Measurements from ENCODE around the gene CENPQ.

The CENPQ gene, protein sequence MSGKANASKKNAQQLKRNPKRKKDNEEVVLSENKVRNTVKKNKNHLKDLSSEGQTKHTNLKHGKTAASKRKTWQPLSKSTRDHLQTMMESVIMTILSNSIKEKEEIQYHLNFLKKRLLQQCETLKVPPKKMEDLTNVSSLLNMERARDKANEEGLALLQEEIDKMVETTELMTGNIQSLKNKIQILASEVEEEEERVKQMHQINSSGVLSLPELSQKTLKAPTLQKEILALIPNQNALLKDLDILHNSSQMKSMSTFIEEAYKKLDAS

DNA sequence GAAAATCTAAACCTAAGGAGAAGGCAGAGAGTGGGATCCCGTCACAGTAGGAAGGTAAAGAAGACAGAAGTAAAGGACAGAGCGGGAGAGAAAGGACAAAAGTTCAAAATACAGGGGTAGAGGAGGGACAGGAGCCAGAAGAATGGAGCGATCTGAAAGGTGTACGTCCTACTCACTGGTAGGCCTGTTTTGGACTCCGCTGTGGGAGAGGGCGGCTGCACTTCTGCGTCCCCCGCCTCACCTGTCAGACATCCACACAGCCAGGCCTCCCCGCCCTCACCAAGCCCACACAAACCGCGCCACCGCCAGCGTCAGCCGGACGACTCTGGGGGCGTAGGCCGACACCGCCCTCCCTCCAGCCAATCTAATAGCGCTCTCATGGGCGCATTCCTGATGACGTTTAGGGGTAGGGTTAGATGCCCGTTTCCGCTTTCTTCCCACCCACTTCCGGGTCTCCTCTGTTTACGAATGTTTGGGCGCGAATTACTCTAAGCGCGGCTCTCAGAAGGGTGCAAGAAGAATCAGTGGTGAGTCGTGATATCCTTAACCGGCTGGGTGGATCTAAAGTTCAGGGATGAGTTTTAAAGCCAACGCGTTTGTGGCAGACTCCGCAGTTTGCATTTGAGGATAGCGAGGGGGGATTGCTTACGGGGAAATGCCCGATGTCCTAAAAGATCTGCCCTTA, at the start of gene CENPQ, which contains the start of gene MMUT:
Gene CENPQ, plus strand, starts transcription at position 444 of the 685 bp plus-strand sequence. CDS start 6,807 bp downstream, outside the sequence.
Gene MMUT, minus strand, starts transcription at position 327 of the 685 bp plus-strand sequence. CDS start 3,787 bp downstream, outside the sequence.
- H3K9ac ChIP-seq (ENCODE audit: low read depth in 1 of 2, low read length in 2 of 2), result peak within 1 kb of the TSS; percentile 98
- peak within 1 kb of the TSS; percentile 98 to 99 for H3K4me3 ChIP-seq (ENCODE audit: low read depth in 1 of 2, low read length in 2 of 2)
- peaks cover 14 to 28% of the 10 kb centered on the region in 2 donors for H3K4me1 ChIP-seq (ENCODE audit: control insufficient read depth in 1 of 2, insufficient read depth in 2 of 2, low read length in 2 of 2)
- H3K27me3 ChIP-seq (ENCODE audit: control insufficient read depth in 1 of 2, insufficient read depth in 2 of 2, low read length in 2 of 2), result no peaks in the 10 kb centered on the region
- H3K27ac ChIP-seq (ENCODE audit: low read depth, low read length), result peak within 1 kb of the TSS; percentile 76
- no peaks in the 10 kb centered on the region for H3K9me3 ChIP-seq (ENCODE audit: control insufficient read depth in 1 of 2, low read length in 2 of 2)
- H3K36me3 ChIP-seq (ENCODE audit: control insufficient read depth in 1 of 2, insufficient read depth in 2 of 2, low read length in 2 of 2), result no peaks in the 10 kb centered on the region

DNA sequence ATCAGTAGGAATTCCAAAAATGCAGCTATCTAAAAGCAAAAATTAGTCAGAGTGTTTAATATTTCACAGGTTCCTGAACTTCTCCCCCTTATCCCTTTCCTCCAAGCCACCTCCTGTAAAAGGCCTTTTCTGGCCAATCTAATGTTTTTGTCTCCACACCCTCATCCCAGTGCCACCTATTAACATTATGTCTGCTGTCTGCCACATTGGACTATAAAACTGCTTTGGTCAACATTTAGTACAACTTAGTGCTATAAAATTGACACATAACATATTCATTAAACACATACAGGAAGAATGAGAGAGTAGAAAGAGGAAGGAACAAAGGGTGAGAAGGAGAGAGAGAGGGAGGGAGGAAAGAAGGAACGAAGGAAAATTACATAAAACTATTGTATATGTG, 47.8 kb upstream of the CENPQ start:
- H3K9ac ChIP-seq (ENCODE audit: low read depth in 1 of 2, low read length in 2 of 2), result no peak overlapping the region
- no peak overlapping the region for H3K4me3 ChIP-seq (ENCODE audit: low read depth in 1 of 2, low read length in 2 of 2)
- H3K4me1 ChIP-seq (ENCODE audit: control insufficient read depth in 1 of 2, insufficient read depth in 2 of 2, low read length in 2 of 2), result no peaks in the 10 kb centered on the region
- H3K9me3 ChIP-seq (ENCODE audit: control insufficient read depth in 1 of 2, low read length in 2 of 2), result no peaks in the 10 kb centered on the region
- no peaks in the 10 kb centered on the region for H3K27me3 ChIP-seq (ENCODE audit: control insufficient read depth in 1 of 2, insufficient read depth in 2 of 2, low read length in 2 of 2)
- H3K36me3 ChIP-seq (ENCODE audit: control insufficient read depth in 1 of 2, insufficient read depth in 2 of 2, low read length in 2 of 2), result no peaks in the 10 kb centered on the region
- H3K27ac ChIP-seq (ENCODE audit: low read depth, low read length), result no peak overlapping the region

DNA sequence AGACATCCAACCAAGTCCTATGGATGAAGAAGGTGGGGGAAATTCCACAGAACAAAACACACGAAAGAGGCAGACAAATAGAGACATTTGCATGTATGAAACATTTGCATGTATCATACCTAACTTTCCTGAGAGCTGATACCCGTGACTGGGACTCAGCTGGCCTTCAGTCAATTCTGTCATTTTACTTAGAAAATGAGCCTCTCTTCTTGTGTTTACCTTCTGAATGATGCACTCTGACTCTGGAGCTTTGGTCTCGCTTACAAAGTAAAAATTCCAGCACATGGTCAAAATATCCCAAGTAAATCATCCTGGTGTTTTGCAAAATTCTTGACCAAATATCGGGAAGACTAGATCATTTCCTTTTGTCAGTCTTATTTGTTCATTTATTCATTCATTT, 47.0 kb upstream of the CENPQ start:
- H3K27me3 ChIP-seq (ENCODE audit: control insufficient read depth in 1 of 2, insufficient read depth in 2 of 2, low read length in 2 of 2), result no peaks in the 10 kb centered on the region

DNA sequence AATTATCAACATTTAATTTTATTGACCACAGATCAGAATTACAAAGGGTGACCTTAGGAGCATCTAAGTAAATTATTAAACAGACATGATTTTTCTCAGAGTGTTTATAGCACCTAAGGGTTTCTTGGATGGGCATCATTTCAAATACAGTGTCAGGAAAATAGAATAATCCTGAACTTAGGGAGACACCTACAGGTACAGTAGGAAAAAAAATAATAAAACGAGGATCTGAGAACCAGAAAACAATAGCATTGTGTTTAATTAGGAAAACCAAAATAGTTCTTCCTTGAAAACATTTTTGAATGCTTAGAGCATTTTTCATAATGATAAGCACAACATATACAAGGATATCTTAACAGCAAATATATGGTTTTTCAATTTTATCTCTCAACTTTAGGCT, 39.4 kb upstream of the CENPQ start:
- Histone ChIP-seq H3K27me3 (ENCODE audit: control insufficient read depth in 1 of 2, insufficient read depth in 2 of 2, low read length in 2 of 2) (no peaks in the 10 kb centered on the region), H3K4me1 (ENCODE audit: control insufficient read depth in 1 of 2, insufficient read depth in 2 of 2, low read length in 2 of 2) (no peaks in the 10 kb centered on the region), H3K9me3 (ENCODE audit: control insufficient read depth in 1 of 2, low read length in 2 of 2) (no peaks in the 10 kb centered on the region), H3K36me3 (ENCODE audit: control insufficient read depth in 1 of 2, insufficient read depth in 2 of 2, low read length in 2 of 2) (no peaks in the 10 kb centered on the region), H3K4me3 (ENCODE audit: low read depth in 1 of 2, low read length in 2 of 2) (no peak overlapping the region), H3K27ac (ENCODE audit: low read depth, low read length) (no peak overlapping the region), H3K9ac (ENCODE audit: low read depth in 1 of 2, low read length in 2 of 2) (no peak overlapping the region)

More for the DNA sequence above, 47.0 kb upstream of the CENPQ start:
- Histone ChIP-seq H3K27ac (ENCODE audit: low read depth, low read length) (no peak overlapping the region), H3K4me1 (ENCODE audit: control insufficient read depth in 1 of 2, insufficient read depth in 2 of 2, low read length in 2 of 2) (no peaks in the 10 kb centered on the region), H3K9me3 (ENCODE audit: control insufficient read depth in 1 of 2, low read length in 2 of 2) (no peaks in the 10 kb centered on the region), H3K4me3 (ENCODE audit: low read depth in 1 of 2, low read length in 2 of 2) (no peak overlapping the region), H3K9ac (ENCODE audit: low read depth in 1 of 2, low read length in 2 of 2) (no peak overlapping the region), H3K36me3 (ENCODE audit: control insufficient read depth in 1 of 2, insufficient read depth in 2 of 2, low read length in 2 of 2) (no peaks in the 10 kb centered on the region)

DNA sequence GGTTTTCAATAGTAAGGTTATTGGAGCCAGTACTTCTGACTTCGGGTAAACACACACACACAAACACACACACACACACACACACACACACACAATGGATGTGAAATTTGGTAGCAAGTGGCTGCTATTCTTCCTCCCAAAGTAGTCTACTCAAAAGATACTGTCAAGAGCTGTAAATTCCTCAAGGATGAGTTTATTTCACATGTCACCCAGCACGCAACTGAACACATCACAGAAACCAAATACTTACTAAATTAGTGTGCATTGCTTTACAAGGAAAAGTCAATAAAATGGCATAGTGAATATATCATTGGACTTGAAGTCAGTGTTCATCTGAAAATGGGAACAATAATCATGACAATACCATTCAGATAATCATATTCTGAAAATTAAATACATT, 33.0 kb upstream of the CENPQ start:
- Histone ChIP-seq H3K4me3 (ENCODE audit: low read depth in 1 of 2, low read length in 2 of 2) (no peak overlapping the region), H3K9me3 (ENCODE audit: control insufficient read depth in 1 of 2, low read length in 2 of 2) (no peaks in the 10 kb centered on the region), H3K9ac (ENCODE audit: low read depth in 1 of 2, low read length in 2 of 2) (no peak overlapping the region), H3K27ac (ENCODE audit: low read depth, low read length) (no peak overlapping the region), H3K36me3 (ENCODE audit: control insufficient read depth in 1 of 2, insufficient read depth in 2 of 2, low read length in 2 of 2) (peaks cover 15 to 38% of the 10 kb centered on the region in 2 donors), H3K27me3 (ENCODE audit: control insufficient read depth in 1 of 2, insufficient read depth in 2 of 2, low read length in 2 of 2) (no peaks in the 10 kb centered on the region), H3K4me1 (ENCODE audit: control insufficient read depth in 1 of 2, insufficient read depth in 2 of 2, low read length in 2 of 2) (no peaks in the 10 kb centered on the region)

DNA sequence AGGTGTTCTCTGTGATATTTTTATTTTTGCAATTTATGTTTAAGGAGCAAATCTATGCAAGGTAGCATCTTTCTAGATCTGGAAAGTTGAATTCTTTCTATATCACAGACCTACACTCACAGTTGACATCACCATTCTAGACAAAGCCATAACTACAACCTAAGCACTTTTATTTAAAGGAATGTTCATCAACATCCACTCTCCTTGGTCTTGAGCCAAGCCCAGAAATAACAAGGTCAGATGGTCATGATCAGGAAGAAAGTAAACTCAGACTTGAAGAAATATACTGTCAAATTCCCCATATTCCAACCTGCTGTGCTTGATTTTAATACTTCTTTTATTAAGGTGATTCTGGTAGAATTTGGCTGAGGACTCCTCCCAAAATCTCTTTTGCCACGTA, 32.3 kb upstream of the CENPQ start:
- Histone ChIP-seq H3K9ac (ENCODE audit: low read depth in 1 of 2, low read length in 2 of 2) (no peak overlapping the region), H3K36me3 (ENCODE audit: control insufficient read depth in 1 of 2, insufficient read depth in 2 of 2, low read length in 2 of 2) (peaks cover 17 to 44% of the 10 kb centered on the region in 2 donors), H3K27ac (ENCODE audit: low read depth, low read length) (no peak overlapping the region), H3K9me3 (ENCODE audit: control insufficient read depth in 1 of 2, low read length in 2 of 2) (no peaks in the 10 kb centered on the region), H3K4me3 (ENCODE audit: low read depth in 1 of 2, low read length in 2 of 2) (no peak overlapping the region), H3K4me1 (ENCODE audit: control insufficient read depth in 1 of 2, insufficient read depth in 2 of 2, low read length in 2 of 2) (no peaks in the 10 kb centered on the region), H3K27me3 (ENCODE audit: control insufficient read depth in 1 of 2, insufficient read depth in 2 of 2, low read length in 2 of 2) (no peaks in the 10 kb centered on the region)

DNA sequence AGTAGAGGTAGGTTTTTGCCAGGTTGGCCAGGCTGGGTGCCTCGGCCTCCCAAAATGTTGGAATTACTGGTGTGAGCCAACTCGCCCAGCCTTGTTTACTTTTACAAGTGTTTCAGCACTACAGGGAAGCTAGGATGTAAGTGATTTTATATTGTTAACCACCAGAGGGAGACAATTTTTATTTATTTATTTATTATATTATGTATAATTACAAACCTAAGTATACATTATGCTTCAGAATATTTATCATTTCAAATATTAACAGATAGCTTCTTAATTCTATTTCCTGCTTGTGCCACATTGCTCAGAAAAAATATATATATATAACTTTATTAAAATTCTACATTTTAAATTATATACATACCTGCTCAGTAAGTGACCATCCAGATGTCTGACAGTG, 9.9 kb upstream of the CENPQ start:
- Histone ChIP-seq H3K9ac (ENCODE audit: low read depth in 1 of 2, low read length in 2 of 2) (no peak overlapping the region), H3K27ac (ENCODE audit: low read depth, low read length) (no peak overlapping the region), H3K36me3 (ENCODE audit: control insufficient read depth in 1 of 2, insufficient read depth in 2 of 2, low read length in 2 of 2) (peaks cover 5 to 20% of the 10 kb centered on the region in 2 donors), H3K27me3 (ENCODE audit: control insufficient read depth in 1 of 2, insufficient read depth in 2 of 2, low read length in 2 of 2) (no peaks in the 10 kb centered on the region), H3K9me3 (ENCODE audit: control insufficient read depth in 1 of 2, low read length in 2 of 2) (no peaks in the 10 kb centered on the region), H3K4me1 (ENCODE audit: control insufficient read depth in 1 of 2, insufficient read depth in 2 of 2, low read length in 2 of 2) (no peaks in the 10 kb centered on the region), H3K4me3 (ENCODE audit: low read depth in 1 of 2, low read length in 2 of 2) (no peak overlapping the region)

DNA sequence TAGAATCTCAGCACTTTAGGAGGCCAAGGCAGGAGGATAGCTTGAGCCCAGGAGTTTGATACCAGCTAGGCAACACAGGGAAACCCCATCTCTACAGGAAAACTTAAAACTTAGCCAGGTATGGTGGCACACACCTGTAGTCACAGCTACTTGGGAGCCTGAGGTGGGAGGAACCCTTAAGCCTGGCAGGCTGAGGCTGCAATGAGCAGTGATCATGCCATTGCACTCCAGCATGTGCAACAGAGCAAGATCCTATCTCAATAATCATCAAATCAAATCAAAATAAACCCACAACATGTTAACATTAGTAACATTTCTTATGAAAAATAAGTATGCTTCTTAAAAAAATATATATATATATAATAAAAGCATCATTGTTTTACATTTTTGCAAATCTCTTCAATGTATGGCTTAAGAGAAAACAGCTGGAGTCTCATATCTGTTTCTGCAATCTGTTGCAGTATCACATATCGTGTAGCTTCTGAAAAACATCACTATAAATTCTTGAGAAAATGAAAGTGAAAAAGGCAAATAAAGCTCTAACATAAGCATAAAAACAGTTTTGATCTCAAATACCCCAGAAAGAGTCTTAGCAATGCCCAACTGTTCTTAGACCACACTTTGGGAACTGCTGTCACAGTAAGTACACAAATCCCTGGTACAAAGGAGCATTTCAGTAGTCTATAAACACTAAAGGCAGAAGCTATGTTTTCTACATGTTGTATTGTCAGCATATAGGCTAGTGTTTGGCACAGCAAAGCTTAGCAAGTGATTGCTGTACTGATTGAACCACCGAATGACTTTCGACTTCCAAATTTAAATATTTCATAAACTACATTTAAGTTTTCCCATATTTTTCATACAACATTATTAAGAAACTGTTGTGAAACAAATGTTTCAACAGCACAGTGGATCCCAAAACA, 8.1 kb upstream of the CENPQ start:
- H3K4me1 ChIP-seq (ENCODE audit: control insufficient read depth in 1 of 2, insufficient read depth in 2 of 2, low read length in 2 of 2), result no peaks in the 10 kb centered on the region
- peaks cover 2 to 18% of the 10 kb centered on the region in 2 donors for H3K36me3 ChIP-seq (ENCODE audit: control insufficient read depth in 1 of 2, insufficient read depth in 2 of 2, low read length in 2 of 2)
- H3K4me3 ChIP-seq (ENCODE audit: low read depth in 1 of 2, low read length in 2 of 2), result no peak overlapping the region
- H3K9me3 ChIP-seq (ENCODE audit: control insufficient read depth in 1 of 2, low read length in 2 of 2), result no peaks in the 10 kb centered on the region
- H3K27me3 ChIP-seq (ENCODE audit: control insufficient read depth in 1 of 2, insufficient read depth in 2 of 2, low read length in 2 of 2), result no peaks in the 10 kb centered on the region
- H3K27ac ChIP-seq (ENCODE audit: low read depth, low read length), result no peak overlapping the region
- no peak overlapping the region for H3K9ac ChIP-seq (ENCODE audit: low read depth in 1 of 2, low read length in 2 of 2)

DNA sequence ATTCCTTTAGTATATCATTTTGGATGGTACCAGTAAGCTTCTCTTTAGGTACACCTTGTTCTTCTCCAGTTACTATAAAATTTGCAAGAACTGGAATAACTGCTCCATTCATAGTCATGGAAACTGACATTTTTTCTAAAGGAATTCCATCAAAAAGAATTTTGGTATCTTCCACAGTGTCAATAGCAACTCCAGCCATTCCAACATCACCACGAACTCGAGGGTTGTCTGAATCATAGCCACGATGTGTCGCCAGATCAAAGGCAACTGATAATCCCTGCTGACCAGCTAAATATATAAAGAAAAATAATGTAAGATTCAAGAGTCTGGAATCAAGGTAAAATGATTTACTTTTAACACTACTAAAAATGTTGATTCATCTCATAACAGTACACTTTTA, 5.4 kb upstream of the CENPQ start:
- Histone ChIP-seq H3K27ac (ENCODE audit: low read depth, low read length) (no peak overlapping the region), H3K4me3 (ENCODE audit: low read depth in 1 of 2, low read length in 2 of 2) (no peak overlapping the region), H3K9ac (ENCODE audit: low read depth in 1 of 2, low read length in 2 of 2) (no peak overlapping the region), H3K4me1 (ENCODE audit: control insufficient read depth in 1 of 2, insufficient read depth in 2 of 2, low read length in 2 of 2) (peaks cover 8 to 17% of the 10 kb centered on the region in 2 donors), H3K9me3 (ENCODE audit: control insufficient read depth in 1 of 2, low read length in 2 of 2) (no peaks in the 10 kb centered on the region), H3K36me3 (ENCODE audit: control insufficient read depth in 1 of 2, insufficient read depth in 2 of 2, low read length in 2 of 2) (peaks cover 0 to 9% of the 10 kb centered on the region in 2 donors), H3K27me3 (ENCODE audit: control insufficient read depth in 1 of 2, insufficient read depth in 2 of 2, low read length in 2 of 2) (no peaks in the 10 kb centered on the region)
